Keratinocyte (primary cell): ENCODE results near the gene B3GNT5. TPM values are rescaled to one million over a fixed set of nuclear protein-coding genes. Genes with fewer than 3 reads are reported as not detected.

Experiments used
- DNase-seq: peaks from one replicate; pipeline ENCODE4 v3.0.0-alpha.2; 2011; ENCODE audit warnings: low read depth, missing footprints, low spot score
- FAIRE-seq: peaks from 2 replicates; lab custom pipeline; 2011; peaks lifted over from hg19 to GRCh38; lab: Jason Lieb, UNC
- H2AFZ ChIP-seq: 2 replicates; pipeline ENCODE4 v1.6.0; 2012; ENCODE audit warnings: low read length, control low read depth, inconsistent platforms; ENCODE audit not compliant: control insufficient read depth
- H3K27ac ChIP-seq: 2 replicates; pipeline ENCODE4 v1.5.1; 2011; ENCODE audit warnings: low read length; ENCODE audit not compliant: control insufficient read depth, insufficient read depth
- H3K27me3 ChIP-seq: 3 replicates; pipeline ENCODE4 v1.6.0; 2011; ENCODE audit warnings: low read length; ENCODE audit not compliant: control insufficient read depth, insufficient read depth; ENCODE audit errors: extremely low read depth
- H3K36me3 ChIP-seq, 2 experiments: 2 replicates in 1 of 2; 3 replicates in 1 of 2; pipeline ENCODE4 v1.5.1; 2011; ENCODE audit warnings: low read length in 2 of 2, mild to moderate bottlenecking in 1 of 2; ENCODE audit not compliant: control insufficient read depth in 2 of 2, insufficient read depth in 2 of 2; ENCODE audit errors: extremely low read depth in 1 of 2
- H3K4me1 ChIP-seq: 3 replicates; pipeline ENCODE4 v1.5.1; 2011; ENCODE audit warnings: low read length; ENCODE audit not compliant: control insufficient read depth, insufficient read depth; ENCODE audit errors: extremely low read depth
- H3K4me2 ChIP-seq: 3 replicates; pipeline ENCODE4 v1.6.0; 2011; ENCODE audit warnings: low read depth, low read length; ENCODE audit not compliant: control insufficient read depth, insufficient read depth; ENCODE audit errors: extremely low read depth
- H3K4me3 ChIP-seq, 3 experiments: fragments of 200-600 bp in 1 of 3; sonication (generic) in 1 of 3; 2 replicates in 2 of 3; 3 replicates in 1 of 3; pipeline ENCODE4 v1.5.1; 2011 to 2016; ENCODE audit warnings: low read length in 3 of 3, mild to moderate bottlenecking in 3 of 3, control low read depth in 2 of 3, inconsistent platforms in 1 of 3, low read depth in 1 of 3, mixed read lengths in 1 of 3, mixed run types in 1 of 3, moderate library complexity in 1 of 3; ENCODE audit not compliant: control insufficient read depth in 2 of 3, insufficient read depth in 2 of 3; ENCODE audit errors: extremely low read depth in 1 of 3
- H3K79me2 ChIP-seq: 2 replicates; pipeline ENCODE4 v1.6.0; 2012; ENCODE audit warnings: low read length; ENCODE audit not compliant: control insufficient read depth, insufficient read depth
- H3K9ac ChIP-seq: 3 replicates; pipeline ENCODE4 v1.6.0; 2011; ENCODE audit warnings: low read length; ENCODE audit not compliant: control insufficient read depth, insufficient read depth; ENCODE audit errors: extremely low read depth
- H3K9me1 ChIP-seq: 3 replicates; pipeline ENCODE4 v1.6.0; 2011; ENCODE audit warnings: low read length; ENCODE audit not compliant: control insufficient read depth, insufficient read depth; ENCODE audit errors: extremely low read depth
- H3K9me3 ChIP-seq: 2 replicates; pipeline ENCODE4 v1.5.1; 2012; ENCODE audit warnings: low read depth, low read length; ENCODE audit not compliant: control insufficient read depth
- H4K20me1 ChIP-seq: 3 replicates; pipeline ENCODE4 v1.6.0; 2011; ENCODE audit warnings: low read length; ENCODE audit not compliant: control insufficient read depth, insufficient read depth; ENCODE audit errors: extremely low read depth
- CTCF ChIP-seq, 3 experiments: IDR thresholded peaks in 1 of 3; conservative IDR thresholded peaks in 1 of 3; optimal IDR thresholded peaks in 1 of 3; 2 replicates in 2 of 3; 3 replicates in 1 of 3; pipeline versions ENCODE3 to v1.5.1; 2011; ENCODE audit warnings: low read length in 3 of 3, mild to moderate bottlenecking in 3 of 3, moderate library complexity in 2 of 3, control low read depth in 1 of 3, inconsistent platforms in 1 of 3; ENCODE audit not compliant: insufficient read depth in 2 of 3; ENCODE audit errors: extremely low read depth in 1 of 3
- EZH2 ChIP-seq: IDR thresholded peaks from one replicate; pipeline ENCODE4 v1.6.1; 2012; ENCODE audit warnings: inconsistent platforms, mild to moderate bottlenecking, low read length, moderate library complexity
- dilution Hi-C: fragments of 300-500 bp; cut with MboI; formaldehyde crosslinking; loops from one replicate; pipeline ENCODE4 v1.7.0; 2020; ENCODE audit warnings: low sequenced_read_pairs; ENCODE audit not compliant: extremely low pct_ligation_motif_present
- polyA plus RNA-seq, 5 experiments: library from polyadenylated mRNA; depleted of rRNA in 3 of 5; stranded (reverse) in 3 of 5; stranded (forward) in 1 of 5; unstranded in 1 of 5; fragments of >200 nt; gene quantifications; 1 replicate in 1 of 5; 2 replicates in 3 of 5; 3 replicates in 1 of 5; pipeline versions ENCODE4 v1.2.1 to v1.2.3, GENCODE V29; 2011 to 2012; ENCODE audit warnings: missing spikeins in 2 of 5, low read depth in 1 of 5, low replicate concordance in 1 of 5

The B3GNT5 gene
- polyA plus RNA-seq, 1 donor (not counting 4 experiments of a cell fraction or from before 2014, with no cell fraction given): 66.6 TPM

GRCh38 chr3:183306798-183307671 lies 54.0 kb downstream of the B3GNT5 start:
- H3K4me2 ChIP-seq: no peak overlapping the region
- no peak overlapping the region for H3K27ac ChIP-seq

GRCh38 chr3:183307749-183308148 lies 54.7 kb downstream of the B3GNT5 start:
- Histone ChIP-seq H4K20me1 (no peaks in the 10 kb centered on the region), H3K79me2 (no peaks in the 10 kb centered on the region), H3K4me2 (no peak overlapping the region), H3K27ac (no peak overlapping the region), H3K9me1 (no peaks in the 10 kb centered on the region), H3K27me3 (no peaks in the 10 kb centered on the region), H3K4me3 (no peak overlapping the region), H3K4me1 (peaks cover 15% of the 10 kb centered on the region), H2AFZ (no peak overlapping the region), H3K36me3 (no peaks in the 10 kb centered on the region), H3K9me3 (no peaks in the 10 kb centered on the region), H3K9ac (no peak overlapping the region)
- FAIRE-seq: no peak
- no peak for TF ChIP-seq EZH2
- TF ChIP-seq CTCF (optimal IDR thresholded peaks at IDR 0.05 in 1 of 3, IDR thresholded peaks at IDR 0.05 in 1 of 3, conservative IDR thresholded peaks at IDR 0.05 in 1 of 3; ENCODE audit: extremely low read depth in 1 of 3, insufficient read depth in 2 of 3, low read length in 3 of 3): no peak
- dilution Hi-C loops: no loop called here
- DNase-seq: no peak

More at GRCh38 chr3:183306798-183307671, 54.0 kb downstream of the B3GNT5 start:
- DNase-seq (no peak), FAIRE-seq (no peak)
- no peaks in the 10 kb centered on the region for H4K20me1 ChIP-seq
- dilution Hi-C loops: no loop called here
- no peak for TF ChIP-seq EZH2
- no peak overlapping the region for H2AFZ ChIP-seq
- no peaks in the 10 kb centered on the region for H3K27me3 ChIP-seq
- no peaks in the 10 kb centered on the region for H3K9me1 ChIP-seq
- H3K9me3 ChIP-seq: no peaks in the 10 kb centered on the region
- H3K79me2 ChIP-seq: no peaks in the 10 kb centered on the region
- peaks cover 15% of the 10 kb centered on the region for H3K4me1 ChIP-seq
- H3K9ac ChIP-seq: no peak overlapping the region
- no peak overlapping the region for H3K4me3 ChIP-seq
- no peaks in the 10 kb centered on the region for H3K36me3 ChIP-seq
